GM12872 (cell line): ENCODE measurements around the gene MOV10L1.

ENCODE experiments used
- CTCF ChIP-seq: IDR thresholded peaks from 3 replicates; pipeline ENCODE4 v1.5.1; 2011; ENCODE audit warnings: low read depth, mild to moderate bottlenecking, low read length, moderate library complexity; ENCODE audit not compliant: insufficient read depth

Gene MOV10L1

GRCh38 chr22:50161508-50162390, 71.9 kb downstream of the MOV10L1 start:
- TF ChIP-seq CTCF, result no peak

GRCh38 chr22:50162391-50162956, 72.7 kb downstream of the MOV10L1 start:
- TF ChIP-seq CTCF, result no peak

- TF ChIP-seq CTCF, result no peak
Observed at GRCh38 chr22:50165436-50166123, 75.8 kb downstream of the MOV10L1 start.

GRCh38 chr22:50167689-50168489, 78.1 kb downstream of the MOV10L1 start:
- TF ChIP-seq CTCF, result no peak

GRCh38 chr22:50169181-50169759, 79.5 kb downstream of the MOV10L1 start:
- no peak for TF ChIP-seq CTCF

- no peak for TF ChIP-seq CTCF
Observed at GRCh38 chr22:50169774-50170341, 80.1 kb downstream of the MOV10L1 start.
